Cardiac muscle cell (in vitro differentiated cells and primary cell): ENCODE data around the gene TRPM6. TPM values are rescaled to one million over a fixed set of nuclear protein-coding genes. Genes with fewer than 3 reads are reported as not detected.
A peak's percentile ranks its signal among the peaks of the same experiment; 100 is the strongest.

Experiments
- DNase-seq, 2 donors: peaks; one replicate each; pipeline versions ENCODE4 v3.0.0 to v3.0.0-alpha.2; 2010 to 2017; ENCODE audit warnings: low read depth in 1 of 2, low spot score in 1 of 2
- H3K27ac ChIP-seq: fragments of 200-600 bp; sonication (generic); 2 replicates; pipeline ENCODE4 v1.5.1; 2016
- H3K27me3 ChIP-seq: fragments of 200-600 bp; sonication (generic); 2 replicates; pipeline ENCODE4 v1.6.0; 2016; ENCODE audit warnings: control low read depth
- H3K36me3 ChIP-seq: fragments of 200-600 bp; sonication (generic); 2 replicates; pipeline ENCODE4 v1.5.1; 2016; ENCODE audit warnings: control low read depth
- H3K4me1 ChIP-seq: fragments of 200-600 bp; sonication (generic); 2 replicates; pipeline ENCODE4 v1.8.1; 2017; ENCODE audit warnings: low read depth, mild to moderate bottlenecking, mixed run types
- H3K4me3 ChIP-seq: fragments of 200-600 bp; sonication (generic); 2 replicates; pipeline ENCODE4 v1.5.1; 2016; ENCODE audit warnings: mild to moderate bottlenecking
- H3K9me3 ChIP-seq: fragments of 200-600 bp; sonication (generic); 2 replicates; pipeline ENCODE4 v1.5.1; 2017; ENCODE audit warnings: low read depth, mild to moderate bottlenecking, control low read depth
- polyA plus RNA-seq: library from polyadenylated mRNA; unstranded; fragments of >200 nt; fragmentation: Nextera tagmentation; extraction: Ambion mirVana; gene quantifications from 2 replicates; pipeline ENCODE4 v1.2.1, GENCODE V29; 2016
- total RNA-seq: library from RNA; depleted of rRNA; stranded (reverse); fragments of >200 nt; gene quantifications from 2 replicates; pipeline ENCODE4 v1.2.3, GENCODE V29; 2016
- TF ChIP-seq, protein P1 (sequence below): IDR thresholded peaks from 2 replicates; pipeline ENCODE4 v1.5.1; 2012; ENCODE audit warnings: low read depth, mild to moderate bottlenecking, low read length

Gene TRPM6
- total and polyA plus RNA-seq, 2 experiments from 2014 or later = 0.06 TPM; not detected in 1

DNA sequence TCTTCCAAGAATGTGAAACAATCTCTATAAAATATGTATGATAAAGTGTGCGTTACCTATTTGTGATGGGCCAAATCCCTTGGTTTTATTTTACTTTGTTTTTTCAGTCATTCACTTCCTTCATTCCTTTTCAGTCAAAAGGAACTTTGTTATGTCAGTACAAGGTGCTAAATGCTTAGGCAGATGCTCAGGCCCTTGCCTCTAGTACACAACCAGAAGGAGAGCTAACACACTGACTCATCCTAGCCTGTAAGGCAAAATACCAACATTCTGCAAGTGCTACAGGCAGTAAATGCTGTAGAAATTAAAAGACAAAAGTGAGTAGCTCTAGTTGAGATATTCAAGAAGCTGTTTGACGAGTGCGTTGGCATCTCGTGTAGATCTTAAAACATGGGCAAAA lies 49.4 kb downstream of the TRPM6 start:
- Histone ChIP-seq H3K36me3 (no peaks in the 10 kb centered on the region), H3K27me3 (no peaks in the 10 kb centered on the region), H3K4me3 (no peak overlapping the region), H3K27ac (no peak overlapping the region), H3K4me1 (no peaks in the 10 kb centered on the region), H3K9me3 (no peaks in the 10 kb centered on the region)
- TF ChIP-seq, protein P1, sequence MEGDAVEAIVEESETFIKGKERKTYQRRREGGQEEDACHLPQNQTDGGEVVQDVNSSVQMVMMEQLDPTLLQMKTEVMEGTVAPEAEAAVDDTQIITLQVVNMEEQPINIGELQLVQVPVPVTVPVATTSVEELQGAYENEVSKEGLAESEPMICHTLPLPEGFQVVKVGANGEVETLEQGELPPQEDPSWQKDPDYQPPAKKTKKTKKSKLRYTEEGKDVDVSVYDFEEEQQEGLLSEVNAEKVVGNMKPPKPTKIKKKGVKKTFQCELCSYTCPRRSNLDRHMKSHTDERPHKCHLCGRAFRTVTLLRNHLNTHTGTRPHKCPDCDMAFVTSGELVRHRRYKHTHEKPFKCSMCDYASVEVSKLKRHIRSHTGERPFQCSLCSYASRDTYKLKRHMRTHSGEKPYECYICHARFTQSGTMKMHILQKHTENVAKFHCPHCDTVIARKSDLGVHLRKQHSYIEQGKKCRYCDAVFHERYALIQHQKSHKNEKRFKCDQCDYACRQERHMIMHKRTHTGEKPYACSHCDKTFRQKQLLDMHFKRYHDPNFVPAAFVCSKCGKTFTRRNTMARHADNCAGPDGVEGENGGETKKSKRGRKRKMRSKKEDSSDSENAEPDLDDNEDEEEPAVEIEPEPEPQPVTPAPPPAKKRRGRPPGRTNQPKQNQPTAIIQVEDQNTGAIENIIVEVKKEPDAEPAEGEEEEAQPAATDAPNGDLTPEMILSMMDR = no peak
- no peak for DNase-seq

DNA sequence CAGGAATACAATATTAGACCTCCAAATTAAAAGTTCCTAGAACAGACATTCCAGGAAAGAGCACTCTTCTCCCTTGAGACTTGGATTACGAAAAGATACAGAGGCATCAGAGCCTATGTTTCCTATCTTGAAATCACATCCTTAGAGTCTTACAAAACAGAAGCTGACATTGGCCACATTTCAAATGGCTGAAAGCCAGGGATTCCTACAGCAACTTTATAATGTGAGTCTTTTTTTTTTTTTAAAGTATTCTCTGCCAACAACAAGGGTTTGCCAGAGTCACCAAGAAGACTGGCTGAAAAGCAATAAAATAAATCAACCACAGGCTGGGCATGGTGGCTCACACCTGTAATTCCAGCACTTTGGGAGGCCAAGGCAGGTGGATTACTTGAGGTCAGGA lies 63.1 kb downstream of the TRPM6 start:
- Histone ChIP-seq H3K9me3 (no peaks in the 10 kb centered on the region), H3K27ac (no peak overlapping the region), H3K27me3 (no peaks in the 10 kb centered on the region), H3K4me1 (no peaks in the 10 kb centered on the region), H3K4me3 (no peak overlapping the region), H3K36me3 (no peaks in the 10 kb centered on the region)
- DNase-seq = peak in 1 of 2 donors; percentile 86
- TF ChIP-seq, protein P1 = no peak

DNA sequence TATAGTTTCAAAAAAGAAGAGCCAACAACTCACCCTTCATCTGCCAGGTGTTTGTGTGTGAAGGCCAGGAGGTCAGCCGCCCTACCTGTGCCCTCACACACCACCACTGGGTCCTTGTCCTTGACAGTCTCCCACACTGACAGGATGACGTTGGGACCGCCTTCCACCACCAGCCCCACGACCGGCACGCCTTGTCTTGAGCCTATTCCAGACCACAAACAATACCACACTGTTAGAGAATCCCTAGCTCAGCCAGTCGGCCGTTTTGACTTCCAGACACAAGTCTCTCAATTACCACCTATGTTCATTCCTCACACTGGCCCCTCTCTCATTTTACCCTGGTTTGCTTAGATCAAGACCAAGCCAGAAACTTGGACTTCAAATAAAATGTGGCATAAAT lies 66.1 kb downstream of the TRPM6 start:
- H3K36me3 ChIP-seq = no peaks in the 10 kb centered on the region
- H3K4me1 ChIP-seq = no peaks in the 10 kb centered on the region
- H3K27me3 ChIP-seq = no peaks in the 10 kb centered on the region
- no peak for DNase-seq
- H3K27ac ChIP-seq = no peak overlapping the region
- no peak overlapping the region for H3K4me3 ChIP-seq
- H3K9me3 ChIP-seq = no peaks in the 10 kb centered on the region
- TF ChIP-seq, protein P1 = no peak

DNA sequence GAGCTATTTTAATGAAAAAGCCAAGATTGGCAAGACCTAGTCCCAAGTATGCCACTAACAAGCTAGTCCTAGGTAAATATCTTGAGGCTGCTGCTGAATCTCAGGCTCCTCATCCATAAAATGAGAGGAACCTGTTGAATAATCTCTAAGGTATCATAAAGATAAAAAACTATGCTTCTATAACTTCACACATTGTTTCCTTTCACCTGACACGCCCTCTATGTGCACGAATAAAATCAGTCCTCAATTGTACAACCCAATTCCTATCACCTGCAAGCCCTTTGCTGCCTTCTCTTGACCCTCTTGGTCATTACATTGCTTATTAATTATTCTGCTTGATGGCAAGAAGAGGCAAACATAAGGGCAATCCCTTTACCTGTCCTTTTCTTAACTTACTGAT lies 69.9 kb downstream of the TRPM6 start:
- TF ChIP-seq, protein P1 = no peak

DNA sequence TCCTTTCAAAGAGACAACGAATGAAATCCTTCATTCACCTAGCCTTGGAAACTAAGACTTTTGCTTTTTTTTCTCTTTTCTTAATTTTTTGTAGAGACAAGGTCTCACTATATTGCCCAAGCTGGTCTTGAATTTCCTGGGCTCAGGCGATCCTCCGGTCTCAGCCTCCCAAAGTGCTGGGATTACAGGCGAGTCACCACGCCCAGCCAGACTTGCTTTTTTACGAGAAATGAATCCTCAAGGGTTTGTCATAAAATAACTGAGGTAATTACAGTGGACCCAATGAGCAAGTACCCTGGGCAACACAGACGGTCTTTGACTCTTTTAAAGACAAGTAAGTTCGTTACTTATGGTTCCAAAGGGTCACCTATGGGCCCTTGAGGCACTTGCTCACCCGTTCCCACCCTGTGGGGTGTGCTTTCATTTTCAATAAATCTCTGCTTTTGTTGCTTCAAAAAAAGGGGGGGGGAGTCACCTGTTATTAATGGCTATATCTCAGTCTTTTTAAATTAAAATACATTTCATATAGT lies 70.4 kb downstream of the TRPM6 start:
- H3K27me3 ChIP-seq = no peaks in the 10 kb centered on the region
- no peaks in the 10 kb centered on the region for H3K9me3 ChIP-seq
- H3K36me3 ChIP-seq = no peaks in the 10 kb centered on the region
- no peak overlapping the region for H3K4me3 ChIP-seq
- no peak overlapping the region for H3K27ac ChIP-seq
- DNase-seq = no peak
- TF ChIP-seq, protein P1 = no peak
- H3K4me1 ChIP-seq = no peaks in the 10 kb centered on the region

More for the DNA sequence above, 69.9 kb downstream of the TRPM6 start:
- no peak for DNase-seq
- Histone ChIP-seq H3K27ac (no peak overlapping the region), H3K27me3 (no peaks in the 10 kb centered on the region), H3K9me3 (no peaks in the 10 kb centered on the region), H3K4me3 (no peak overlapping the region), H3K4me1 (no peaks in the 10 kb centered on the region), H3K36me3 (no peaks in the 10 kb centered on the region)
